ENCODE measurements around the gene STT3B.
A peak's percentile ranks its signal among the peaks of the same experiment; 100 is the strongest.

STT3B gene

DNA sequence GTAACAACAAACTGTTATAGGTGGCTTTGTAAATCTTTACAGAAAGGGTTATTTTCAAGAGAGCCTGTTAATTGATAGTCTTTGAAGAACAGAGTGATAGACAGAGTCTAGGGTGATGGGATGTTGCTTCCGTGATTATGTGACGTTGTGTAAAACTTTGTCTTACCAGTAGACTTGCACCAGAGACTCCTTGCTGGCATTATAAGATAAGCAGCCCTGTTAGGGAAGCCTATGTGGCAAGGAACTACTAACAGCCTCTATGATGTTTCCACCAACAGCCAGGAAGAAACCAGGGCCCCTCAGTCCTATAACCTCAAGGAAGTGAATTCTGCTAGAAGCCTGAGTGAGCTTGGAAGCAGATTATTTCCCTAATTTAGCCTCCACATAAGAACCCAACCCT lies 18.9 kb downstream of the STT3B start:
- H3K27ac ChIP-seq = no peak overlapping the region

DNA sequence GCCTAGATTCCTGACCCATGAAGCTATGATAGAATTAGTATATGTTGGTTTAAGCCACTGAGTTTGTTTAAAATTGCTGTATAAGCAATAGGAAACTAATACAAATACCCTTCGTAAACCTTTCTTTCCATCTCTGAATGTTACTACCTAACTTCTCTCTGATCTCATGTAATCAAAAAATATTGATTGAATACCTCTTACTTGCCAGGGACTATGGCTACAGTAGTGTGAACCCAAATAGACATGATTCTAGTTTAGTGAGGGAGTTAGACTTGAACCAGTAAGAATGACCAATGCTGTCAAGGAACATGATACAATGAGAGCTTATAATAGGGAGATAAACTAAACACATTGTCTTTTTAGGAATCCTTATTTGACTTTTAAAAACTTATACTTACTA lies 19.4 kb downstream of the STT3B start:
- no peak overlapping the region for H3K27ac ChIP-seq
- TF ChIP-seq, protein P1, sequence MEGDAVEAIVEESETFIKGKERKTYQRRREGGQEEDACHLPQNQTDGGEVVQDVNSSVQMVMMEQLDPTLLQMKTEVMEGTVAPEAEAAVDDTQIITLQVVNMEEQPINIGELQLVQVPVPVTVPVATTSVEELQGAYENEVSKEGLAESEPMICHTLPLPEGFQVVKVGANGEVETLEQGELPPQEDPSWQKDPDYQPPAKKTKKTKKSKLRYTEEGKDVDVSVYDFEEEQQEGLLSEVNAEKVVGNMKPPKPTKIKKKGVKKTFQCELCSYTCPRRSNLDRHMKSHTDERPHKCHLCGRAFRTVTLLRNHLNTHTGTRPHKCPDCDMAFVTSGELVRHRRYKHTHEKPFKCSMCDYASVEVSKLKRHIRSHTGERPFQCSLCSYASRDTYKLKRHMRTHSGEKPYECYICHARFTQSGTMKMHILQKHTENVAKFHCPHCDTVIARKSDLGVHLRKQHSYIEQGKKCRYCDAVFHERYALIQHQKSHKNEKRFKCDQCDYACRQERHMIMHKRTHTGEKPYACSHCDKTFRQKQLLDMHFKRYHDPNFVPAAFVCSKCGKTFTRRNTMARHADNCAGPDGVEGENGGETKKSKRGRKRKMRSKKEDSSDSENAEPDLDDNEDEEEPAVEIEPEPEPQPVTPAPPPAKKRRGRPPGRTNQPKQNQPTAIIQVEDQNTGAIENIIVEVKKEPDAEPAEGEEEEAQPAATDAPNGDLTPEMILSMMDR (conservative IDR thresholded peaks at IDR 0.05) = no peak

More for the DNA sequence above, 18.9 kb downstream of the STT3B start:
- TF ChIP-seq, protein P1 (conservative IDR thresholded peaks at IDR 0.05) = no peak

GRCh38 chr3:31553258-31553657 lies 20.5 kb downstream of the STT3B start:
- TF ChIP-seq, protein P1 (conservative IDR thresholded peaks at IDR 0.05) = no peak
- H3K27ac ChIP-seq = no peak overlapping the region

DNA sequence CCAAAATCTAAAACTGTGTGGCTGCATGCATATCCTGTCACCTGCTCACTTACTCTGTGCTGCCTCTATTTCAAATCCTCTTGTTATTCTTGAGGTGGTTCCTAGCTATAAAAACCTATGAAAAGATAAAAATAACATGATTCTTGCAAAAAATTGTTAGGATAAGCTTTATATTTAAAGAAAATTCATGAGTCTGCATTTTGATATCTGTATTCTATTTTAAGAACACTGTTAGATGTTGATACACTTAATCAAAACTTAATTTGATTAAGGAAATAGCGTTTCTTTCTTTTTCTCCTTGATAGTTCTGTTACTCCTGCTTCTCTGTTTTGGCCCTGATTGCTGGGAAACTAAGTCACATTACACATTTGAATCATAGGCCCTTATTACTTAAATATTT lies 22.5 kb downstream of the STT3B start:
- H3K27ac ChIP-seq = no peak overlapping the region
- TF ChIP-seq, protein P1 (conservative IDR thresholded peaks at IDR 0.05) = no peak

DNA sequence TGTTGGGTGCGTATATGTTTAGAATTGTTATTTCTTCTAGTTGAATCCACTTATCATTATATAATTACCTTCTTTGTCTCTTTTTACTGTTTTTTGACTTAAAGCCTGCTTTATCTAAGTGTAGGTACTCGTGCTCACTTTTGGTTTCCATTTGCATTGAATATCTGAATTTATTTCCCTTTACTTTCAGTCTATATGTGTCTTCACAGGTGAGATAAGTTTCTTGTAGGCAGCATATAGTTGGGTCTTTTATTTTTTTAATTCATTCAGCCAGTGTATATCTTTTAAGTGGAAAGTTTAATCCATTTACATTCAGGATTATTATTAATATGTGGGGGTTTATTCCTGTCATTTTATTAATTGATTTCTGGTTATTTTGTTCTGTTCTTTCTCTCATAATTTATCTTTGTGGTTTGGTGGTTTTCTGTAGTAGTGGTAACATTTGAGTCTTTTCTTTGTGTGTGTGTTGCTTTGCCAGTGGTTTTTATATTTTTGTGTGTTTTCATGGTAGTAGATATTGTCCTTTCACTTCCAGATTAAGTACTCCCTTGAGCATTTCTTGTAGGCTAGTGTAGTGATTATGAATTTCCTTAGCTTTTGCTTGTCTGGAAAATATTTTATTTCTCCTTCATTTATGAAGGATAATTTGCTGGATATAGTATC lies 27.3 kb downstream of the STT3B start:
- TF ChIP-seq, protein P1 (conservative IDR thresholded peaks at IDR 0.05) = no peak
- H3K27ac ChIP-seq = no peak overlapping the region

- no peak overlapping the region for H3K27ac ChIP-seq
- TF ChIP-seq, protein P1 (conservative IDR thresholded peaks at IDR 0.05) = no peak
These were observed 29.2 kb downstream of the STT3B start for GRCh38 chr3:31561891-31562290.

DNA sequence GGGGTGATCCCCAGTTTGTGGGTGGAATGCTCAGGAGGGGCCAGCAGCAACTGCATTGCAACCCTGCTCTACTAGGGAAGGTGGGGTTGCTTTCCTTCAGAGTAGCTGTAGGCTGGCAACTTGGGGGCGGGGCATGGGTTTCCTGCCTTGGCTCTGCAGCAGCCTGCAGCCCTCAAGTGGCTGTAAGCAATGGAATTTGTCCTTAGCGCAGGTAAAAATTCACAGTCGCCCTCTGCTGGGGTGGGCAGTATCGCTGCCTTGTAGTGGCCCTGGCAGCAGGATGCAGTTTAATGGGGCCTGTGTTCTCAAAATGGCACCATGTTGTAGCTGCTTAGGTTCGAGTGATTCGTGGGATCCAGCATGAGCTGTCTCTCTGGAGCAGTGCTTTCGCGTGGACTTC lies 29.8 kb downstream of the STT3B start:
- H3K27ac ChIP-seq = no peak overlapping the region
- TF ChIP-seq, protein P1 (conservative IDR thresholded peaks at IDR 0.05) = peak; percentile 14; the same call in 1 of the 2 replicates
